SK-N-SH (cell line): ENCODE results near the gene PTPRD. TPM values are rescaled to one million over a fixed set of nuclear protein-coding genes. Genes with fewer than 3 reads are reported as not detected.

ENCODE experiments used
- CTCF ChIA-PET: fragments of 300-600, 350-600 bp; formaldehyde crosslinking; extraction: SDS; loops from one replicate; lab custom pipeline; 2021; lab: Yijun Ruan, JAX
- POLR2A ChIA-PET: fragments of 350-600 bp; sonication (Branson Sonifier 250); formaldehyde crosslinking; extraction: SDS; loops from one replicate; lab custom pipeline; 2020; ENCODE audit warnings: antibody characterized with exemption, inconsistent platforms; lab: Yijun Ruan, JAX
- DNase-seq: peaks from one replicate; pipeline ENCODE4 v3.0.0; 2012
- H2AFZ ChIP-seq: fragments of 200-600 bp; sonication (generic); 2 replicates; pipeline ENCODE4 v1.8.1; 2016; ENCODE audit warnings: antibody characterized with exemption, mild to moderate bottlenecking, low read depth
- H3F3A ChIP-seq: fragments of 200-600 bp; sonication (generic); replicated peaks from 2 replicates; pipeline ENCODE3; 2016; ENCODE audit warnings: antibody characterized with exemption, mild to moderate bottlenecking; ENCODE audit not compliant: insufficient read depth
- H3K27ac ChIP-seq, 2 experiments: fragments of 200-500 bp in 1 of 2; fragments of 200-600 bp in 1 of 2; sonication (Bioruptor generic) in 1 of 2; sonication (generic), shearing (Covaris generic) in 1 of 2; 2 replicates each; pipeline versions ENCODE4 v1.5.1 to v1.6.1; 2014 to 2016; ENCODE audit warnings: low read depth in 2 of 2, inconsistent platforms in 1 of 2, low read length in 1 of 2, mild to moderate bottlenecking in 1 of 2, mixed read lengths in 1 of 2
- H3K27me3 ChIP-seq: fragments of 200-600 bp; sonication (generic), shearing (Covaris generic); 2 replicates; pipeline ENCODE4 v1.6.1; 2016; ENCODE audit warnings: mixed run types; ENCODE audit not compliant: insufficient read depth
- H3K36me3 ChIP-seq, 2 experiments: fragments of 200-500 bp in 1 of 2; fragments of 200-600 bp in 1 of 2; sonication (Bioruptor generic) in 1 of 2; sonication (generic) in 1 of 2; replicated peaks in 1 of 2; 2 replicates each; pipeline versions ENCODE3 to v1.5.1; 2014 to 2016; ENCODE audit warnings: low read length in 1 of 2, mild to moderate bottlenecking in 1 of 2; ENCODE audit not compliant: insufficient read depth in 2 of 2, control insufficient read depth in 1 of 2
- H3K4me1 ChIP-seq, 2 experiments: fragments of 200-500 bp in 1 of 2; fragments of 200-600 bp in 1 of 2; sonication (Bioruptor generic) in 1 of 2; sonication (generic), shearing (Covaris generic) in 1 of 2; 2 replicates each; pipeline versions ENCODE4 v1.5.1 to v1.6.1; 2014 to 2016; ENCODE audit warnings: low read depth in 1 of 2, low read length in 1 of 2, mixed run types in 1 of 2; ENCODE audit not compliant: insufficient read depth in 2 of 2, control insufficient read depth in 1 of 2
- H3K4me2 ChIP-seq: fragments of 200-600 bp; sonication (generic), shearing (Covaris generic); 2 replicates; pipeline ENCODE4 v1.6.1; 2017; ENCODE audit warnings: mixed run types
- H3K4me3 ChIP-seq, 2 experiments: fragments of 200-500 bp in 1 of 2; fragments of 200-600 bp in 1 of 2; sonication (Bioruptor generic) in 1 of 2; sonication (generic), shearing (Covaris generic) in 1 of 2; 2 replicates each; pipeline versions ENCODE4 v1.5.1 to v1.8.1; 2014 to 2016; ENCODE audit warnings: low read depth in 2 of 2, inconsistent platforms in 1 of 2, low read length in 1 of 2, mild to moderate bottlenecking in 1 of 2, mixed read lengths in 1 of 2, moderate library complexity in 1 of 2
- H3K79me2 ChIP-seq: fragments of 200-600 bp; sonication (generic); 2 replicates; pipeline ENCODE4 v1.8.1; 2017; ENCODE audit warnings: mild to moderate bottlenecking; ENCODE audit not compliant: insufficient read depth
- H3K9ac ChIP-seq: fragments of 200-600 bp; sonication (generic); 2 replicates; pipeline ENCODE4 v1.6.1; 2017; ENCODE audit warnings: mixed run types
- H3K9me2 ChIP-seq: fragments of 200-600 bp; sonication (generic); 2 replicates; pipeline ENCODE4 v1.6.1; 2017; ENCODE audit warnings: mixed run types
- H3K9me3 ChIP-seq: fragments of 200-600 bp; sonication (generic); 2 replicates; pipeline ENCODE4 v1.6.1; 2017; ENCODE audit warnings: mixed run types, mild to moderate bottlenecking, moderate library complexity
- H4K20me1 ChIP-seq: fragments of 200-600 bp; sonication (generic); 2 replicates; pipeline ENCODE4 v1.6.1; 2017; ENCODE audit warnings: mild to moderate bottlenecking, mixed run types; ENCODE audit not compliant: insufficient read depth
- CHD2 ChIP-seq: fragments of 150-350 bp; IDR thresholded peaks from 2 replicates; pipeline ENCODE4 v1.6.1; 2018; ENCODE audit warnings: low read length; ENCODE audit not compliant: partially characterized antibody
- EP300 ChIP-seq, 2 experiments: IDR thresholded peaks; 2 replicates each; pipeline versions ENCODE4 v1.4.0 to v1.6.1; 2012; ENCODE audit warnings: borderline replicate concordance in 1 of 2, low read depth in 1 of 2, low read length in 1 of 2
- EZH2phosphoT487 ChIP-seq: fragments of 200-600 bp; sonication (generic); IDR thresholded peaks from 2 replicates; pipeline ENCODE4 v1.6.1; 2017; ENCODE audit warnings: low read depth, mixed run types, mild to moderate bottlenecking, antibody characterized with exemption, moderate library complexity, borderline replicate concordance
- FOXJ3 ChIP-seq: sonication (generic); formaldehyde crosslinking; IDR thresholded peaks from 2 replicates; pipeline ENCODE4 v1.5.1; 2020; ENCODE audit warnings: mild to moderate bottlenecking, missing genetic modification reagents
- GABPA ChIP-seq: IDR thresholded peaks from 2 replicates; pipeline ENCODE4 v1.4.0; 2012; ENCODE audit warnings: low read depth, mild to moderate bottlenecking
- GATA2 ChIP-seq: sonication (generic); formaldehyde crosslinking; IDR thresholded peaks from 2 replicates; pipeline ENCODE4 v1.5.0; 2020; ENCODE audit warnings: mild to moderate bottlenecking, missing genetic modification reagents
- MXI1 ChIP-seq: IDR thresholded peaks from 2 replicates; pipeline ENCODE4 v1.6.1; 2012; ENCODE audit warnings: mild to moderate bottlenecking, low read depth, low read length, improper control_type of control experiment
- NRF1 ChIP-seq: IDR thresholded peaks from 2 replicates; pipeline ENCODE4 v1.6.1; 2012; ENCODE audit warnings: low read depth, mild to moderate bottlenecking, low read length
- RAD21 ChIP-seq: IDR thresholded peaks from 2 replicates; pipeline ENCODE4 v1.6.1; 2012; ENCODE audit warnings: mild to moderate bottlenecking, low read length
- RCOR1 ChIP-seq: fragments of 150-350 bp; IDR thresholded peaks from 2 replicates; pipeline ENCODE4 v1.6.1; 2017; ENCODE audit warnings: antibody characterized with exemption, low read length
- SIN3A ChIP-seq: IDR thresholded peaks from 2 replicates; pipeline ENCODE4 v1.6.1; 2012; ENCODE audit warnings: low read depth, mild to moderate bottlenecking, low read length, moderate library complexity, borderline replicate concordance
- TCF12 ChIP-seq: IDR thresholded peaks from 2 replicates; pipeline ENCODE4 v1.4.0; 2012
- WGBS: methylation state at CpG from one replicate; pipeline ENCODE4 v1.1.6; 2017; ENCODE audit warnings: low lambda C conversion rate; 5-methylcytosine and 5-hydroxymethylcytosine counted together
- polyA plus RNA-seq, 3 experiments: library from polyadenylated mRNA; depleted of rRNA; stranded (reverse); fragments of >200 nt; gene quantifications; 2 replicates each; pipeline ENCODE4 v1.2.3, GENCODE V29; 2012
- TF ChIP-seq, protein P1 (sequence below): IDR thresholded peaks from 2 replicates; pipeline ENCODE4 v1.4.0; 2012; ENCODE audit warnings: low read depth
- TF ChIP-seq, protein P2 (sequence below): IDR thresholded peaks from 2 replicates; pipeline ENCODE4 v1.4.0; 2012; ENCODE audit warnings: low read depth, borderline replicate concordance

PTPRD gene
- polyA plus RNA-seq, 1 of the 3 experiments (the other 2 are of a cell fraction): 0.15 TPM

DNA sequence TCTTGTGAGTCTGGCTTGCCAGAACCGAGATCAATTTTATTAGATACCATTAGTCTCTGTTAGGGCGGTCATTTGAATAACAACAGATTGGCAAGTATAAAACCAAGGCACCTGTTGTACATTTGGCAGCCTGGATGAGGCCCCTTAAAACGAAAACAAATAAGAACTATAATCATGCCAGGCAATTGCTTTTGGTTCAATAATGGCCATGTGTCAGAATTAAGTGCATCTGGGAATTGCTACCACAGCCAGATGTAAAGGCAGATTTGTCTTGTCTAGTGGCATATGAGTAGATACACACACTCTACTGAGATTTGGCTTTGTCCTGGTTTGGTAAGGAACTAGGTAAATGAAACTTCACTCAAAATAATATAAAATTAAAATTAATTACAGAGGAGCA is 1767.0 kb downstream of the PTPRD start:
- no peaks in the 10 kb centered on the region for H3K27me3 ChIP-seq
- 18% methylated on average over 3 of the region's 3 CpGs for WGBS
- no peak overlapping the region for H3K4me3 ChIP-seq
- H2AFZ ChIP-seq: no peak overlapping the region
- peak overlapping the region in 1 of 2 experiments; percentile 83; a peak in 2 of 4 replicates for H3K27ac ChIP-seq
- ChIA-PET POLR2A (no interaction called here), CTCF (no interaction called here)
- peak in 1 of 2 experiments; percentile 75; a peak in 2 of 4 replicates for TF ChIP-seq EP300 (IDR thresholded peaks at IDR 0.05; ENCODE audit: borderline replicate concordance in 1 of 2, low read depth in 1 of 2, low read length in 1 of 2)
- peak; percentile 8; the same call in 1 of the 2 replicates for TF ChIP-seq GATA2 (CRISPR knock-in tag)
- TF ChIP-seq NRF1: no peak
- TF ChIP-seq RCOR1: peak; percentile 67; the same call in 1 of the 2 replicates
- 0 out of 2 replicates have a peak, but pooled peaks have one; percentile 6 for TF ChIP-seq RAD21
- peak; percentile 13; the same call in 1 of the 2 replicates for TF ChIP-seq MXI1
- no peaks in the 10 kb centered on the region for H3K79me2 ChIP-seq
- no peak overlapping the region for H3K9ac ChIP-seq
- no peak overlapping the region for H3K4me2 ChIP-seq
- no peaks in the 10 kb centered on the region for H3F3A ChIP-seq
- H3K4me1 ChIP-seq: peaks cover 0 to 16% of the 10 kb centered on the region in 2 experiments; a peak in 2 of 4 replicates
- H4K20me1 ChIP-seq: no peaks in the 10 kb centered on the region
- peak; percentile 46 for DNase-seq
- H3K36me3 ChIP-seq: no peaks in the 10 kb centered on the region
- H3K9me3 ChIP-seq: no peaks in the 10 kb centered on the region
- H3K9me2 ChIP-seq: no peaks in the 10 kb centered on the region

DNA sequence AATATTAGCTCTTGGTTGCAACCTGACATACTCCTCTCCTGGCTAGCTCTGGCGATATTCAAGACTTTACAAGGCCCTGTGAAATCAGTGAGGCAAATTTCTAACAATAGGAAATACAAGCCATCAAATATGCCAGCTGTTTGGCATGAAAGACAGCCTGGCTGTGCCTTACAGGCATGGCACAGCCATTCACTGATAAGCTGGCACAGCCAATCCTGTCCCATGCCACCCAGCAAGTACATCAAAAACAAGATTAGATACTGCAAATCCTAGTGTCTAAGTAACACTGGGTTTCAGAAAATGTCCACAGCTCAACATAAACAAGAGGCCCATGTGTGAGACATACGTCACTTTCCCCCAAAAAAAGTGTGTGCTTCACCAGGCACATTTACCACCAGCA is 1767.4 kb downstream of the PTPRD start:
- H3K79me2 ChIP-seq: no peaks in the 10 kb centered on the region
- DNase-seq: peak; percentile 27
- H3K4me3 ChIP-seq: no peak overlapping the region
- no peaks in the 10 kb centered on the region for H3F3A ChIP-seq
- peak overlapping the region in 1 of 2 experiments; percentile 83; a peak in 2 of 4 replicates for H3K27ac ChIP-seq
- H3K9me3 ChIP-seq: no peaks in the 10 kb centered on the region
- no peaks in the 10 kb centered on the region for H4K20me1 ChIP-seq
- POLR2A ChIA-PET: no interaction called here
- H3K9ac ChIP-seq: no peak overlapping the region
- H2AFZ ChIP-seq: no peak overlapping the region
- WGBS: 8% methylated on average over 2 of the region's 2 CpGs
- no peaks in the 10 kb centered on the region for H3K27me3 ChIP-seq
- no peaks in the 10 kb centered on the region for H3K9me2 ChIP-seq
- CTCF ChIA-PET: interaction anchor here (1.2 kb wide), 2 partner anchors 8 to 1792 kb away, joined by 3 to 6 read pairs; no protein-coding TSS in a partner anchor
- H3K4me2 ChIP-seq: no peak overlapping the region
- H3K36me3 ChIP-seq: no peaks in the 10 kb centered on the region
- peaks cover 0 to 16% of the 10 kb centered on the region in 2 experiments; a peak in 2 of 4 replicates for H3K4me1 ChIP-seq
- peak in 1 of 2 experiments; percentile 29; a peak in 1 of 4 replicates for TF ChIP-seq EP300 (IDR thresholded peaks at IDR 0.05; ENCODE audit: borderline replicate concordance in 1 of 2, low read depth in 1 of 2, low read length in 1 of 2)
- TF ChIP-seq TCF12: no peak
- TF ChIP-seq FOXJ3 (CRISPR knock-in tag): 0 out of 2 replicates have a peak, but pooled peaks have one; percentile 30
- peak; percentile 26 for TF ChIP-seq CHD2
- peak; percentile 36; the same call in 1 of the 2 replicates for TF ChIP-seq GATA2 (CRISPR knock-in tag)

DNA sequence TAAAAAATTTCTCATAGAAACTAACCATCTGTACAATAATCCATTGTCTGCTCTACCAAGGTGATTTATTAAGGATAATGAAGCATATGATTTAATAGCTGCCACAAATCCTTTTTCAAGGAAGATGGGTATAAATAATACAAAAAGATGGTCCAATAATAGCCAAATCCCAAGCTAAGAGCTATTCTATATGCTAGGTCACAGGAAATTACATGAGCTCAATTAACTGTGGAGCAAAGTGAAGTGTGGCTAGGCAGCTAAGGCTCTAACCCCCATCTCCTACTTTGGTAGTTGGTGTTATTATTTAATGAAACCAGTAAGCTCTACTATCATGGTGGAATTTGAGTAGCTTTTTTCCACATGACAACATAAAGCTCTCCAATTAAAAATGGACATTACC is 1768.3 kb downstream of the PTPRD start:
- H3K79me2 ChIP-seq: no peaks in the 10 kb centered on the region
- H3K9ac ChIP-seq: no peak overlapping the region
- no peak overlapping the region for H3K4me3 ChIP-seq
- H3K4me2 ChIP-seq: no peak overlapping the region
- H3K9me2 ChIP-seq: no peaks in the 10 kb centered on the region
- H3K36me3 ChIP-seq: no peaks in the 10 kb centered on the region
- H3K4me1 ChIP-seq: peaks cover 0 to 16% of the 10 kb centered on the region in 2 experiments; a peak in 2 of 4 replicates
- no peaks in the 10 kb centered on the region for H3F3A ChIP-seq
- H3K9me3 ChIP-seq: no peaks in the 10 kb centered on the region
- ChIA-PET CTCF (interaction anchor here (1.2 kb wide), 2 partner anchors 9 to 1792 kb away, joined by 3 to 6 read pairs; no protein-coding TSS in a partner anchor), POLR2A (no interaction called here)
- no peak for DNase-seq
- H2AFZ ChIP-seq: no peak overlapping the region
- peak overlapping the region in 1 of 2 experiments; percentile 83; a peak in 1 of 4 replicates for H3K27ac ChIP-seq
- no peak for TF ChIP-seq EZH2phosphoT487
- TF ChIP-seq, protein P1, sequence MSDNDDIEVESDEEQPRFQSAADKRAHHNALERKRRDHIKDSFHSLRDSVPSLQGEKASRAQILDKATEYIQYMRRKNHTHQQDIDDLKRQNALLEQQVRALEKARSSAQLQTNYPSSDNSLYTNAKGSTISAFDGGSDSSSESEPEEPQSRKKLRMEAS: no peak
- TF ChIP-seq RCOR1: no peak
- TF ChIP-seq SIN3A: no peak
- TF ChIP-seq, protein P2, sequence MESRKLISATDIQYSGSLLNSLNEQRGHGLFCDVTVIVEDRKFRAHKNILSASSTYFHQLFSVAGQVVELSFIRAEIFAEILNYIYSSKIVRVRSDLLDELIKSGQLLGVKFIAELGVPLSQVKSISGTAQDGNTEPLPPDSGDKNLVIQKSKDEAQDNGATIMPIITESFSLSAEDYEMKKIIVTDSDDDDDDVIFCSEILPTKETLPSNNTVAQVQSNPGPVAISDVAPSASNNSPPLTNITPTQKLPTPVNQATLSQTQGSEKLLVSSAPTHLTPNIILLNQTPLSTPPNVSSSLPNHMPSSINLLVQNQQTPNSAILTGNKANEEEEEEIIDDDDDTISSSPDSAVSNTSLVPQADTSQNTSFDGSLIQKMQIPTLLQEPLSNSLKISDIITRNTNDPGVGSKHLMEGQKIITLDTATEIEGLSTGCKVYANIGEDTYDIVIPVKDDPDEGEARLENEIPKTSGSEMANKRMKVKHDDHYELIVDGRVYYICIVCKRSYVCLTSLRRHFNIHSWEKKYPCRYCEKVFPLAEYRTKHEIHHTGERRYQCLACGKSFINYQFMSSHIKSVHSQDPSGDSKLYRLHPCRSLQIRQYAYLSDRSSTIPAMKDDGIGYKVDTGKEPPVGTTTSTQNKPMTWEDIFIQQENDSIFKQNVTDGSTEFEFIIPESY: no peak
- no peak for TF ChIP-seq TCF12
- no peak for TF ChIP-seq GABPA
- H4K20me1 ChIP-seq: no peaks in the 10 kb centered on the region
- H3K27me3 ChIP-seq: no peaks in the 10 kb centered on the region
